ENCODE data around the gene OVOL1. TPM values are rescaled to one million over a fixed set of nuclear protein-coding genes. Genes with fewer than 3 reads are reported as not detected.

The OVOL1 gene
- total RNA-seq, 2 donors from 2014 or later: 0.27 TPM; not detected in 1

GRCh38 chr11:65777821-65778361, 9.0 kb upstream of the OVOL1 start:
- Histone ChIP-seq H3K36me3 (peaks cover 20% of the 10 kb centered on the region), H3K27me3 (replicated peaks; ENCODE audit: insufficient read depth) (no peaks in the 10 kb centered on the region), H3K9me3 (no peaks in the 10 kb centered on the region), H3K4me1 (ENCODE audit: control insufficient read depth in 1 of 2, low read depth in 2 of 2) (peaks cover 8 to 23% of the 10 kb centered on the region in 2 donors), H3K27ac (no peak overlapping the region), H3K4me3 (no peak overlapping the region)
- DNase-seq (ENCODE audit: low spot score) (no peak), ATAC-seq (ENCODE audit: insufficient number of reproducible peaks, low FRiP score, low read depth) (no peak)
- TF ChIP-seq, protein P1, sequence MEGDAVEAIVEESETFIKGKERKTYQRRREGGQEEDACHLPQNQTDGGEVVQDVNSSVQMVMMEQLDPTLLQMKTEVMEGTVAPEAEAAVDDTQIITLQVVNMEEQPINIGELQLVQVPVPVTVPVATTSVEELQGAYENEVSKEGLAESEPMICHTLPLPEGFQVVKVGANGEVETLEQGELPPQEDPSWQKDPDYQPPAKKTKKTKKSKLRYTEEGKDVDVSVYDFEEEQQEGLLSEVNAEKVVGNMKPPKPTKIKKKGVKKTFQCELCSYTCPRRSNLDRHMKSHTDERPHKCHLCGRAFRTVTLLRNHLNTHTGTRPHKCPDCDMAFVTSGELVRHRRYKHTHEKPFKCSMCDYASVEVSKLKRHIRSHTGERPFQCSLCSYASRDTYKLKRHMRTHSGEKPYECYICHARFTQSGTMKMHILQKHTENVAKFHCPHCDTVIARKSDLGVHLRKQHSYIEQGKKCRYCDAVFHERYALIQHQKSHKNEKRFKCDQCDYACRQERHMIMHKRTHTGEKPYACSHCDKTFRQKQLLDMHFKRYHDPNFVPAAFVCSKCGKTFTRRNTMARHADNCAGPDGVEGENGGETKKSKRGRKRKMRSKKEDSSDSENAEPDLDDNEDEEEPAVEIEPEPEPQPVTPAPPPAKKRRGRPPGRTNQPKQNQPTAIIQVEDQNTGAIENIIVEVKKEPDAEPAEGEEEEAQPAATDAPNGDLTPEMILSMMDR (IDR thresholded peaks at IDR 0.05): no peak

- H3K27me3 ChIP-seq (replicated peaks; ENCODE audit: insufficient read depth): no peaks in the 10 kb centered on the region
- ATAC-seq (ENCODE audit: insufficient number of reproducible peaks, low FRiP score, low read depth) (no peak), DNase-seq (ENCODE audit: low spot score) (no peak)
- H3K27ac ChIP-seq: no peak overlapping the region
- H3K36me3 ChIP-seq: peaks cover 20% of the 10 kb centered on the region
- TF ChIP-seq, protein P1 (IDR thresholded peaks at IDR 0.05): no peak
- H3K9me3 ChIP-seq: no peaks in the 10 kb centered on the region
- H3K4me3 ChIP-seq: no peak overlapping the region
- peaks cover 8 to 23% of the 10 kb centered on the region in 2 donors for H3K4me1 ChIP-seq (ENCODE audit: control insufficient read depth in 1 of 2, low read depth in 2 of 2)
Measured at GRCh38 chr11:65778431-65778900, 8.4 kb upstream of the OVOL1 start.

- H3K9me3 ChIP-seq: no peaks in the 10 kb centered on the region
- H3K36me3 ChIP-seq: peaks cover 20% of the 10 kb centered on the region
- no peak overlapping the region for H3K27ac ChIP-seq
- peak overlapping the region; percentile 99 for H3K4me3 ChIP-seq
- TF ChIP-seq, protein P1 (IDR thresholded peaks at IDR 0.05): no peak
- peaks cover 8 to 23% of the 10 kb centered on the region in 2 donors for H3K4me1 ChIP-seq (ENCODE audit: control insufficient read depth in 1 of 2, low read depth in 2 of 2)
- DNase-seq (ENCODE audit: low spot score) (no peak), ATAC-seq (ENCODE audit: insufficient number of reproducible peaks, low FRiP score, low read depth) (no peak)
- no peaks in the 10 kb centered on the region for H3K27me3 ChIP-seq (replicated peaks; ENCODE audit: insufficient read depth)
Measured at GRCh38 chr11:65778901-65779668, 7.8 kb upstream of the OVOL1 start.

GRCh38 chr11:65779669-65779918, 7.3 kb upstream of the OVOL1 start:
- TF ChIP-seq, protein P1 (IDR thresholded peaks at IDR 0.05): no peak
- ATAC-seq (ENCODE audit: insufficient number of reproducible peaks, low FRiP score, low read depth) (no peak), DNase-seq (ENCODE audit: low spot score) (no peak)
- Histone ChIP-seq H3K27ac (peak overlapping the region in 1 of 2 donors; percentile 82), H3K27me3 (replicated peaks; ENCODE audit: insufficient read depth) (no peaks in the 10 kb centered on the region), H3K9me3 (no peaks in the 10 kb centered on the region), H3K4me1 (ENCODE audit: control insufficient read depth in 1 of 2, low read depth in 2 of 2) (peaks cover 8 to 23% of the 10 kb centered on the region in 2 donors), H3K4me3 (peak overlapping the region; percentile 99), H3K36me3 (peaks cover 20% of the 10 kb centered on the region)

DNA sequence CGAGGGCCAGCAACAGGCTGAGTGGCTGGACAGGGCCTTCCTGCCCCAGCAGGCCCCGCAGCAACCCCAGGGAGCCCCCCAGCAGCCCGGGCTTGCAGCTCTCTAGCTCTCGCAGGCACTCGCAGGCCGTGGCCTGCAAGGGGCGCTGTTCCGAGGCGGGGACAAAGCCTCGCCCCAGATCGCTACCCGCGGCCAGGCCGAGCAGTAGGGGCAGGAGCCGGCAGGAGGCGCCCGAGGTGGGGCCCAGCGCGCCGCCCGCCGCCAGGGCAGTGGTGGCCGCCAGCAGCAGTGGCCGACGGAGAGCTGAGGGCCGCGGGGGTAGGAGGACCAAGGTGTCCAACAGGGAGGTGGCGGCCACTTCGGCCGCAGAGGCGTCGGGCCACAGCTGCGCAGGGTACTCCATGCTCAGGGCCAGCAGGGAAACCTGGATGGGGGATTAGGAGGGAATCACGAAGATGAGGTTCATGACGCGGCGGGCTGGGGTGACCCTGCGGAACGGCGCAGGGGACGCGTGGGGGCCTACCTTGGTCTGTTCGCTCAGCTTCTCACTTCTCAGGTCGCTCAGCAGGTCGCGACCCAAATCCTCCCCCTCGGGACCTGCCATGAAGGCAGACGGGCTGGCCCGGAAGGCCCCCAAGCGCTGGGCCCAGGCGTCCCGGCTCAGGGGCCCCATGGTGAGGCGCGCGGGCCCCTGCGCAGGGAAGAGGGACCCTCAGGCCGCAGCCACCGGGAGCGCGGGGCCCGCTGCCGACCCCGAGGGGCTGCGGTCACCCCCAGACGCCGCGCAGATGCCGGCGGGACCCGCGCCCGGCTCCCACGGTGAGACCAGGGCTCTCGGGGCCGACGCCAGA, 6.7 kb upstream of the OVOL1 start:
- TF ChIP-seq, protein P1 (IDR thresholded peaks at IDR 0.05): peak; percentile 83
- H3K4me1 ChIP-seq (ENCODE audit: control insufficient read depth in 1 of 2, low read depth in 2 of 2): peaks cover 8 to 23% of the 10 kb centered on the region in 2 donors
- H3K27me3 ChIP-seq (replicated peaks; ENCODE audit: insufficient read depth): no peaks in the 10 kb centered on the region
- H3K36me3 ChIP-seq: peaks cover 20% of the 10 kb centered on the region
- no peak for DNase-seq (ENCODE audit: low spot score)
- peak overlapping the region; percentile 64 to 82 for H3K27ac ChIP-seq
- H3K9me3 ChIP-seq: no peaks in the 10 kb centered on the region
- peak overlapping the region; percentile 99 for H3K4me3 ChIP-seq
- ATAC-seq (ENCODE audit: insufficient number of reproducible peaks, low FRiP score, low read depth): peak; percentile 84
